ENCODE measurements around the gene DMRT2.

GRCh38 chr9:1009101-1009707 lies 41.0 kb upstream of the DMRT2 start:
- no peak for TF ChIP-seq POLR2A (IDR thresholded peaks at IDR 0.05; ENCODE audit: low read depth, low read length)
- no peak for TF ChIP-seq TAF1 (IDR thresholded peaks at IDR 0.05; ENCODE audit: low read depth, low read length)
- no peak for TF ChIP-seq POLR2AphosphoS5 (IDR thresholded peaks at IDR 0.05; ENCODE audit: low read depth, low read length)
- no peak for TF ChIP-seq PAX5 (IDR thresholded peaks at IDR 0.05; ENCODE audit: insufficient read depth, low read length, severe bottlenecking)
- no peak for TF ChIP-seq SPI1 (IDR thresholded peaks at IDR 0.05; ENCODE audit: low read depth, low read length)
